Natural killer cell treated with Interleukin-12 subunit alpha and Interleukin-12 subunit beta and Interleukin-15 and Interleukin-18, amount 100 ng/mL, for 72 hours (primary cell): Measurements from ENCODE around the gene A4GNT. TPM values are rescaled to one million over a fixed set of nuclear protein-coding genes. Genes with fewer than 3 reads are reported as not detected.

ENCODE experiments used
- ATAC-seq, 2 donors: fragments of 150-1000 bp; cut with Tn5 transposase in 1 of 2; sonication (Bioruptor Pico), chemical (Tn5 transposase) in 1 of 2; 2 replicates each; pipeline ENCODE4 v1.10.0; 2021
- DNase-seq: peaks from one replicate; pipeline ENCODE4 v3.0.0; 2022; ENCODE audit warnings: low spot score
- H3K27ac Mint-ChIP-seq, 2 donors: 1 replicate in 1 of 2; 2 replicates in 1 of 2; pipeline ENCODE4 v1.8.0; 2022; ENCODE audit warnings: mixed read lengths in 2 of 2, mild to moderate bottlenecking in 1 of 2, moderate library complexity in 1 of 2
- H3K27me3 Mint-ChIP-seq, 2 donors: 1 replicate in 1 of 2; 2 replicates in 1 of 2; pipeline ENCODE4 v1.8.0; 2022; ENCODE audit warnings: mixed read lengths in 2 of 2
- H3K36me3 Mint-ChIP-seq: one replicate; pipeline ENCODE4 v1.8.0; 2022; ENCODE audit warnings: mixed read lengths
- H3K4me1 Mint-ChIP-seq, 2 donors: 1 replicate in 1 of 2; 2 replicates in 1 of 2; pipeline ENCODE4 v1.8.0; 2022; ENCODE audit warnings: low read depth in 2 of 2, mixed read lengths in 2 of 2, mild to moderate bottlenecking in 1 of 2
- H3K4me3 Mint-ChIP-seq: one replicate; pipeline ENCODE4 v1.8.0; 2022; ENCODE audit warnings: mixed read lengths
- H3K9me3 Mint-ChIP-seq: 2 replicates; pipeline ENCODE4 v1.8.0; 2022; ENCODE audit warnings: mixed read lengths
- total RNA-seq, 2 donors: library from RNA; stranded (reverse); gene quantifications; one replicate each; pipeline ENCODE4 v1.2.3, GENCODE V29; 2022

Gene A4GNT
- total RNA-seq, 2 donors from 2014 or later = not detected

GRCh38 chr3:138079901-138080300 lies 52.3 kb downstream of the A4GNT start:
- DNase-seq (no peak), ATAC-seq (no peak)
- Mint-ChIP-seq H3K27ac (no peak overlapping the region), H3K4me1 (peaks cover 6 to 7% of the 10 kb centered on the region in 2 donors), H3K27me3 (peaks cover 7 to 11% of the 10 kb centered on the region in 2 donors), H3K36me3 (no peaks in the 10 kb centered on the region), H3K4me3 (no peak overlapping the region), H3K9me3 (no peaks in the 10 kb centered on the region)

- Mint-ChIP-seq H3K27ac (no peak overlapping the region), H3K36me3 (no peaks in the 10 kb centered on the region), H3K27me3 (peaks cover 11 to 14% of the 10 kb centered on the region in 2 donors), H3K9me3 (no peaks in the 10 kb centered on the region), H3K4me3 (no peak overlapping the region), H3K4me1 (peaks cover 6 to 7% of the 10 kb centered on the region in 2 donors)
- no peak for DNase-seq
- ATAC-seq = no peak
Measured at GRCh38 chr3:138078901-138079344, 53.3 kb downstream of the A4GNT start.

DNA sequence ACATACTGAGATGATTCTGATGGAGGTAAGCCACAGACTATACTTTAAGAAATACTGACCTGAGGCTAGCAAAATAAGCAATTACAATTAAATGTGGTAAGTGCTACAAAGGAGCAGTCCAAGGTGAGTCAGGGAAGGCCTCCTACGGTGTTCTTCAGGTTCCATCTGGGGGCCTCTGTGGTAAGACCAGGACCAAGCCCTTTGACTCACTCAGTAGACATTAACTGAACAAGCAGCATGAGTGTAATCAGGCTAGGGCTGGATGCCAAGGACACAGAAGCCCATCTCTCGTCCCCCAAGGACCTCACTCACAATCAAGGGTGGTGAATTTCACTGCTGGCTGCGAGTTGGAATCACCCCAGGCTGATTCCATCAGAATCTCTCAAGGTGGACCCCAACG lies 54.1 kb downstream of the A4GNT start:
- peaks cover 14 to 19% of the 10 kb centered on the region in 2 donors for H3K27me3 Mint-ChIP-seq
- no peaks in the 10 kb centered on the region for H3K36me3 Mint-ChIP-seq
- peaks cover 6 to 7% of the 10 kb centered on the region in 2 donors for H3K4me1 Mint-ChIP-seq
- no peak overlapping the region for H3K27ac Mint-ChIP-seq
- ATAC-seq = no peak
- no peaks in the 10 kb centered on the region for H3K9me3 Mint-ChIP-seq
- DNase-seq = no peak
- H3K4me3 Mint-ChIP-seq = no peak overlapping the region

Other genes with a start within 250 kb of the A4GNT start
- not detected for gene CLDN18, start 122.2 kb downstream of the A4GNT start, total RNA-seq
- not detected for gene DZIP1L, start 16.8 kb downstream of the A4GNT start, total RNA-seq
- 10 to 100 TPM; 21.6 to 23.4 TPM for gene DBR1, start 42.5 kb upstream of the A4GNT start, total RNA-seq
- gene ARMC8, start 54.9 kb upstream of the A4GNT start, total RNA-seq = 10 to 100 TPM; 50.2 to 56.6 TPM
- gene NME9, start 197.5 kb upstream of the A4GNT start, total RNA-seq = not detected
- 10 to 100 TPM in 1 of 2 donors, 1 to 10 TPM in 1; 2.8 to 12.3 TPM for gene MRAS, start 216.2 kb upstream of the A4GNT start, total RNA-seq